HepG2 (cell line): Measurements from ENCODE around the gene SEC61G. TPM values are rescaled to one million over a fixed set of nuclear protein-coding genes. Genes with fewer than 3 reads are reported as not detected.

Experiments used
- CBX1 ChIP-seq: IDR thresholded peaks from one replicate; pipeline ENCODE4 v1.6.1; 2016; ENCODE audit warnings: antibody characterized with exemption, low read depth
- DPF2 ChIP-seq: sonication (generic); formaldehyde crosslinking; IDR thresholded peaks from 2 replicates; pipeline ENCODE4 v1.4.0; 2020; ENCODE audit warnings: mild to moderate bottlenecking, low read depth, missing genetic modification reagents, borderline replicate concordance
- FOXJ3 ChIP-seq: sonication (generic); formaldehyde crosslinking; IDR thresholded peaks from 2 replicates; pipeline ENCODE4 v1.4.0; 2020; ENCODE audit warnings: missing genetic modification reagents, mild to moderate bottlenecking, borderline replicate concordance
- HIVEP1 ChIP-seq: sonication (generic); formaldehyde crosslinking; IDR thresholded peaks from 2 replicates; pipeline ENCODE4 v1.4.0; 2020; ENCODE audit warnings: mild to moderate bottlenecking, missing genetic modification reagents
- NAIF1 ChIP-seq: sonication (generic); formaldehyde crosslinking; IDR thresholded peaks from 2 replicates; pipeline ENCODE4 v1.5.0; 2020; ENCODE audit warnings: mild to moderate bottlenecking, missing genetic modification reagents, borderline replicate concordance
- PRMT3 ChIP-seq: sonication (generic); formaldehyde crosslinking; IDR thresholded peaks from 2 replicates; pipeline ENCODE4 v1.8.1; 2022; ENCODE audit warnings: low read depth, mild to moderate bottlenecking, moderate library complexity, missing genetic modification reagents, borderline replicate concordance
- SP1 ChIP-seq, 2 experiments: fragments of 450-650 bp in 1 of 2; sonication (generic) in 1 of 2; formaldehyde crosslinking in 1 of 2; IDR thresholded peaks; 2 replicates each; pipeline versions ENCODE4 v1.4.0 to v1.6.1; 2016 to 2020; ENCODE audit warnings: missing genetic modification reagents in 1 of 2
- SRSF9 ChIP-seq: fragments of 200-400 bp; formaldehyde crosslinking; IDR thresholded peaks from 2 replicates; pipeline ENCODE4 v1.6.1; 2018; ENCODE audit warnings: borderline replicate concordance, mild to moderate bottlenecking, low read depth, low read length; ENCODE audit not compliant: insufficient read depth, poor library complexity, severe bottlenecking
- ZNF451 ChIP-seq: sonication (generic); formaldehyde crosslinking; IDR thresholded peaks from 2 replicates; pipeline ENCODE4 v1.5.0; 2020; ENCODE audit warnings: mild to moderate bottlenecking, missing genetic modification reagents
- ZNF572 ChIP-seq: sonication (generic); formaldehyde crosslinking; IDR thresholded peaks from 2 replicates; pipeline ENCODE4 v1.5.1; 2020; ENCODE audit warnings: mild to moderate bottlenecking, missing genetic modification reagents
- ZNF777 ChIP-seq: sonication (generic); formaldehyde crosslinking; IDR thresholded peaks from 2 replicates; pipeline ENCODE4 v1.4.0; 2020; ENCODE audit warnings: missing genetic modification reagents
- polyA plus RNA-seq, 8 experiments: library from polyadenylated mRNA; depleted of rRNA in 3 of 8; stranded (reverse) in 7 of 8; unstranded in 1 of 8; fragments of >200 nt; fragmentation: Illumina TruSeq in 4 of 8; extraction: Trizol in 4 of 8; gene quantifications; 2 replicates each; pipeline versions ENCODE4 v1.2.1 to v1.2.3, GENCODE V29; 2011 to 2016; ENCODE audit warnings: low read depth in 4 of 8, missing spikeins in 1 of 8, mixed read lengths in 1 of 8; ENCODE audit not compliant: insufficient read depth in 1 of 8
- total RNA-seq, 5 experiments: library from RNA; depleted of rRNA; stranded (reverse); fragments of >200 nt; fragmentation: Illumina TruSeq; extraction: Trizol; gene quantifications; 2 replicates each; pipeline ENCODE4 v1.2.3, GENCODE V29; 2016; ENCODE audit warnings: low read depth in 1 of 5
- TF ChIP-seq, protein P1 (sequence below): sonication (generic); formaldehyde crosslinking; IDR thresholded peaks from 2 replicates; pipeline ENCODE4 v1.8.1; 2023; ENCODE audit warnings: mild to moderate bottlenecking, missing genetic modification reagents, borderline replicate concordance
- TF ChIP-seq, protein P2 (sequence below): sonication (generic); formaldehyde crosslinking; IDR thresholded peaks from 2 replicates; pipeline ENCODE4 v1.4.0; 2020; ENCODE audit warnings: low read depth, missing genetic modification reagents
- TF ChIP-seq, protein P3 (sequence below): conservative IDR thresholded peaks from 2 replicates; pipeline ENCODE4 v1.6.1; 2018; ENCODE audit warnings: missing genetic modification reagents
- TF ChIP-seq, protein P4 (sequence below): sonication (generic); formaldehyde crosslinking; IDR thresholded peaks from 2 replicates; pipeline ENCODE4 v1.8.0; 2022; ENCODE audit warnings: missing genetic modification reagents, mild to moderate bottlenecking, inconsistent platforms, borderline replicate concordance
- TF ChIP-seq, protein P5 (sequence below): sonication (generic); formaldehyde crosslinking; IDR thresholded peaks from 2 replicates; pipeline ENCODE4 v1.4.0; 2020; ENCODE audit warnings: mild to moderate bottlenecking, missing genetic modification reagents
- TF ChIP-seq, protein P6 (sequence below): sonication (generic); formaldehyde crosslinking; IDR thresholded peaks from 2 replicates; pipeline ENCODE4 v1.8.1; 2023; ENCODE audit warnings: missing genetic modification reagents, inconsistent platforms, borderline replicate concordance

Gene SEC61G
- total and polyA plus RNA-seq, 2 of the 13 experiments (the other 11 are each of a cell fraction or from before 2014, with no cell fraction given), result 126 to 328 TPM

DNA sequence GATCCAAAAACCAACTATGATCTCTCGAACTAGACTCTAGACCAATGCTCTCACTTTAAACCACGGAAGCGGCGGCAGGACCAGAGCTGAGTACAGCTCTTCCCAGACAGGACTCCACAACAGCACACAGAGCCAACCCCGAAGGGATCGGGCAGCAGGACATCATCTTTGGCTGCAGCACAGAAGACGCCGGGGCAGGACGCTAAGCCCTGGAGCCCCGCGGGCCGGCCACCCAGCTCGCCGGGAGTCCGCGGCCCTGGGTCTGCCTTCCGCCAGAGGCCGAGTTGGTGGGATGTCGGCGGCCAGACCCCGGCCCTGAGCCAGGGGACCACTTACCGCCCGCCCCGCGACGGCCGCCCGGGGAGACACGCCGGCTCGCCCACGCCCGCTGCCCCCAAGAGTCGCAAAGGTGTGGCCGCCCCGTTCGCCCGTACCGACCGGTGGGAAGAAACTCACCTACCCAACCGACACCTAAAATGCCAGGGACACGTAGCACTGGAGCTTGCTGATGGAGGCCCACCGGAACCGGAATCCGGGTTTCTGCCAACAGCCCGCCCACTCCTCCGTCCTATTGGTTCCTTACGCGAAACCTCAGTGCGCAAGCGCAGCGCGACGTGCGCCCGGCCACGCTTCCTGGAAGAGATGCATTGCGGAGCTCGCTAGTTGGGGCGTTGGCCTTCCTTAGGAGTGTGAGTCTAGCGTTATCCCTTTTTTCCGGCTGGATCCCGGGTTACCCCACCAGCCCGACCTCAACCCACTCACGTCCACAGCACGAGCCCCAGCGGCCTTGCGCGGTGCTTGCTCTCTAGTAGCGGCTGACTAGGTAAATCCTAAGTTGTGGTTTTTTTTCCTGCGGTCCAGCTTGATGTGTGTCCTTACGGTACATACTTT is at the start of gene SEC61G (continued):
- TF ChIP-seq, protein P1, sequence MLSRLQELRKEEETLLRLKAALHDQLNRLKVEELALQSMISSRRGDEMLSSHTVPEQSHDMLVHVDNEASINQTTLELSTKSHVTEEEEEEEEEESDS (CRISPR knock-in tag), result no peak
- TF ChIP-seq, protein P2, sequence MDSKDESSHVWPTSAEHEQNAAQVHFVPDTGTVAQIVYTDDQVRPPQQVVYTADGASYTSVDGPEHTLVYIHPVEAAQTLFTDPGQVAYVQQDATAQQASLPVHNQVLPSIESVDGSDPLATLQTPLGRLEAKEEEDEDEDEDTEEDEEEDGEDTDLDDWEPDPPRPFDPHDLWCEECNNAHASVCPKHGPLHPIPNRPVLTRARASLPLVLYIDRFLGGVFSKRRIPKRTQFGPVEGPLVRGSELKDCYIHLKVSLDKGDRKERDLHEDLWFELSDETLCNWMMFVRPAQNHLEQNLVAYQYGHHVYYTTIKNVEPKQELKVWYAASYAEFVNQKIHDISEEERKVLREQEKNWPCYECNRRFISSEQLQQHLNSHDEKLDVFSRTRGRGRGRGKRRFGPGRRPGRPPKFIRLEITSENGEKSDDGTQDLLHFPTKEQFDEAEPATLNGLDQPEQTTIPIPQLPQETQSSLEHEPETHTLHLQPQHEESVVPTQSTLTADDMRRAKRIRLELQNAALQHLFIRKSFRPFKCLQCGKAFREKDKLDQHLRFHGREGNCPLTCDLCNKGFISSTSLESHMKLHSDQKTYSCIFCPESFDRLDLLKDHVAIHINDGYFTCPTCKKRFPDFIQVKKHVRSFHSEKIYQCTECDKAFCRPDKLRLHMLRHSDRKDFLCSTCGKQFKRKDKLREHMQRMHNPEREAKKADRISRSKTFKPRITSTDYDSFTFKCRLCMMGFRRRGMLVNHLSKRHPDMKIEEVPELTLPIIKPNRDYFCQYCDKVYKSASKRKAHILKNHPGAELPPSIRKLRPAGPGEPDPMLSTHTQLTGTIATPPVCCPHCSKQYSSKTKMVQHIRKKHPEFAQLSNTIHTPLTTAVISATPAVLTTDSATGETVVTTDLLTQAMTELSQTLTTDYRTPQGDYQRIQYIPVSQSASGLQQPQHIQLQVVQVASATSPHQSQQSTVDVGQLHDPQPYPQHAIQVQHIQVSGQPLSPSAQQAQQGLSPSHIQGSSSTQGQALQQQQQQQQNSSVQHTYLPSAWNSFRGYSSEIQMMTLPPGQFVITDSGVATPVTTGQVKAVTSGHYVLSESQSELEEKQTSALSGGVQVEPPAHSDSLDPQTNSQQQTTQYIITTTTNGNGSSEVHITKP, result no peak
- TF ChIP-seq, protein P3, sequence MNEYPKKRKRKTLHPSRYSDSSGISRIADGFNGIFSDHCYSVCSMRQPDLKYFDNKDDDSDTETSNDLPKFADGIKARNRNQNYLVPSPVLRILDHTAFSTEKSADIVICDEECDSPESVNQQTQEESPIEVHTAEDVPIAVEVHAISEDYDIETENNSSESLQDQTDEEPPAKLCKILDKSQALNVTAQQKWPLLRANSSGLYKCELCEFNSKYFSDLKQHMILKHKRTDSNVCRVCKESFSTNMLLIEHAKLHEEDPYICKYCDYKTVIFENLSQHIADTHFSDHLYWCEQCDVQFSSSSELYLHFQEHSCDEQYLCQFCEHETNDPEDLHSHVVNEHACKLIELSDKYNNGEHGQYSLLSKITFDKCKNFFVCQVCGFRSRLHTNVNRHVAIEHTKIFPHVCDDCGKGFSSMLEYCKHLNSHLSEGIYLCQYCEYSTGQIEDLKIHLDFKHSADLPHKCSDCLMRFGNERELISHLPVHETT (CRISPR knock-in tag), result no peak
- TF ChIP-seq, protein P4, sequence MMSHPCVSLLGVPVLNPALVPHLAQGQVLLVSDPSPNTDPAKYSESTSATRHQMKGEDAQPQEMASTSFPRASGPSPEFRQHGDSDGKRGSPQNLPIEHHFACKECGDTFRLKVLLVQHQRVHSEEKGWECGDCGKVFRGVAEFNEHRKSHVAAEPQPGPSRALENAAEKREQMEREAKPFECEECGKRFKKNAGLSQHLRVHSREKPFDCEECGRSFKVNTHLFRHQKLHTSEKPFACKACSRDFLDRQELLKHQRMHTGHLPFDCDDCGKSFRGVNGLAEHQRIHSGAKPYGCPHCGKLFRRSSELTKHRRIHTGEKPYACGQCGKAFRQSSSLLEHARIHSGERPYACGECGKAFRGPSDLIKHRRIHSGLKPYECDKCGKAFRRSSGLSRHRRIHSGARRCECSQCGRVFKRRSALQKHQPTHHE, result peak; percentile 90; the same call in 1 of the 2 replicates
- TF ChIP-seq SP1 (IDR thresholded peaks at IDR 0.05) (no peak), SP1 (CRISPR knock-in tag; IDR thresholded peaks at IDR 0.05) (peak; percentile 39; the same call in 1 of the 2 replicates), CBX1 (peak; percentile 72), FOXJ3 (no peak), SRSF9 (no peak), NAIF1 (CRISPR knock-in tag) (peak; percentile 37; the same call in 1 of the 2 replicates), ZNF777 (CRISPR knock-in tag) (peak; percentile 33; the same call in 1 of the 2 replicates), PRMT3 (CRISPR knock-in tag) (no peak), DPF2 (CRISPR knock-in tag) (no peak), ZNF451 (CRISPR knock-in tag) (peak; percentile 67; the same call in 1 of the 2 replicates), HIVEP1 (CRISPR knock-in tag) (no peak; the same call in 1 of the 2 replicates), ZNF572 (CRISPR knock-in tag) (no peak)
- TF ChIP-seq, protein P5, sequence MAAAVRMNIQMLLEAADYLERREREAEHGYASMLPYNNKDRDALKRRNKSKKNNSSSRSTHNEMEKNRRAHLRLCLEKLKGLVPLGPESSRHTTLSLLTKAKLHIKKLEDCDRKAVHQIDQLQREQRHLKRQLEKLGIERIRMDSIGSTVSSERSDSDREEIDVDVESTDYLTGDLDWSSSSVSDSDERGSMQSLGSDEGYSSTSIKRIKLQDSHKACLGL (CRISPR knock-in tag), result peak; percentile 66; the same call in 1 of the 2 replicates
- TF ChIP-seq, protein P6, sequence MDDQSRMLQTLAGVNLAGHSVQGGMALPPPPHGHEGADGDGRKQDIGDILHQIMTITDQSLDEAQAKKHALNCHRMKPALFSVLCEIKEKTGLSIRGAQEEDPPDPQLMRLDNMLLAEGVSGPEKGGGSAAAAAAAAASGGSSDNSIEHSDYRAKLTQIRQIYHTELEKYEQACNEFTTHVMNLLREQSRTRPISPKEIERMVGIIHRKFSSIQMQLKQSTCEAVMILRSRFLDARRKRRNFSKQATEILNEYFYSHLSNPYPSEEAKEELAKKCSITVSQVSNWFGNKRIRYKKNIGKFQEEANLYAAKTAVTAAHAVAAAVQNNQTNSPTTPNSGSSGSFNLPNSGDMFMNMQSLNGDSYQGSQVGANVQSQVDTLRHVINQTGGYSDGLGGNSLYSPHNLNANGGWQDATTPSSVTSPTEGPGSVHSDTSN (CRISPR knock-in tag), result no peak
